Fibroblast of pulmonary artery (primary cell): ENCODE results near the gene MIEF2.
A peak's percentile ranks its signal among the peaks of the same experiment; 100 is the strongest.

Source experiments
- DNase-seq: peaks from one replicate; pipeline ENCODE4 v3.0.0-alpha.2; 2010; ENCODE audit warnings: low read depth
- H3K4me3 ChIP-seq: replicated peaks from 2 replicates; pipeline ENCODE4 v1.5.1; 2011; ENCODE audit warnings: low read depth, mild to moderate bottlenecking, control low read depth, low read length, moderate library complexity
- TF ChIP-seq, protein P1 (sequence below): IDR thresholded peaks from 2 replicates; pipeline ENCODE4 v1.5.1; 2011; ENCODE audit warnings: mild to moderate bottlenecking, control low read depth, low read length, inconsistent platforms; ENCODE audit errors: missing control alignments

MIEF2 gene

DNA sequence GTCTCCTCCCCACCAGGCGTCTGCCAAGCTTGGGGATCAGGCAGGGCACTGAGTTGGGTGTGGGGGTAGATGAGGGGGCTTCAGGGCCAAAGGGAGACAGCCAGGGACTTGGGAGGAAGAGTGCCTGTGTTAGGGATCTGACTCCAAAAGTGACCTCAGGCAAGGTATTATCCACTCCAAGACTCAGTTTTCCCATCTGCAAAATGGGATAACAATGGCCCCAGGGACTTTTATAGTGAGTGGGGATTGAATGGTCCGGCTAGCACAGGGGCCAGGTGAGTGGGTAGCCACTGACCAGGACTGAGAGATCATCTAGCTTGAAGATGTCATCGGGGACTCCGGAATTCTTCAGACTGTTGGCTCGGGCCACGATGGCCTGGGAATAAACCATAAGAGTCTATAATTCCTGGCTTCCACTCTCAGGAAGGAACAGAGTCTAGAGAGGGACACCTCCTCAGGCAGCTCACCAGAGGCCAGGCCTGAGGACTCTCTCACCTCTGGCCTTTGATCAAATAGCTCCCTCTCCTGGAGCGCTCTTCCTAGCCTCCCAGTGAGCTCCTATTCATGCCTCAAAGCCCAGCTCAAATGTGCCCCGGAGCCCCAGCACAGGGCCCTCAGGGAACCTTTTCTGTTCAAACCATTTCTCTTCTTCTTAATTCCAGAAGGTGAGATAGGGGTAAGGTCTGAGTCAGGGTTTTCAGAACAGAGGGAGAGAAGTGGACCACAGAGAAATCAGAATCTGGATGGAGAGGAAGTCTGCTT lies 5.4 kb upstream of the MIEF2 start:
- no peak overlapping the region for H3K4me3 ChIP-seq
- no peak for DNase-seq
- TF ChIP-seq, protein P1, sequence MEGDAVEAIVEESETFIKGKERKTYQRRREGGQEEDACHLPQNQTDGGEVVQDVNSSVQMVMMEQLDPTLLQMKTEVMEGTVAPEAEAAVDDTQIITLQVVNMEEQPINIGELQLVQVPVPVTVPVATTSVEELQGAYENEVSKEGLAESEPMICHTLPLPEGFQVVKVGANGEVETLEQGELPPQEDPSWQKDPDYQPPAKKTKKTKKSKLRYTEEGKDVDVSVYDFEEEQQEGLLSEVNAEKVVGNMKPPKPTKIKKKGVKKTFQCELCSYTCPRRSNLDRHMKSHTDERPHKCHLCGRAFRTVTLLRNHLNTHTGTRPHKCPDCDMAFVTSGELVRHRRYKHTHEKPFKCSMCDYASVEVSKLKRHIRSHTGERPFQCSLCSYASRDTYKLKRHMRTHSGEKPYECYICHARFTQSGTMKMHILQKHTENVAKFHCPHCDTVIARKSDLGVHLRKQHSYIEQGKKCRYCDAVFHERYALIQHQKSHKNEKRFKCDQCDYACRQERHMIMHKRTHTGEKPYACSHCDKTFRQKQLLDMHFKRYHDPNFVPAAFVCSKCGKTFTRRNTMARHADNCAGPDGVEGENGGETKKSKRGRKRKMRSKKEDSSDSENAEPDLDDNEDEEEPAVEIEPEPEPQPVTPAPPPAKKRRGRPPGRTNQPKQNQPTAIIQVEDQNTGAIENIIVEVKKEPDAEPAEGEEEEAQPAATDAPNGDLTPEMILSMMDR = no peak

DNA sequence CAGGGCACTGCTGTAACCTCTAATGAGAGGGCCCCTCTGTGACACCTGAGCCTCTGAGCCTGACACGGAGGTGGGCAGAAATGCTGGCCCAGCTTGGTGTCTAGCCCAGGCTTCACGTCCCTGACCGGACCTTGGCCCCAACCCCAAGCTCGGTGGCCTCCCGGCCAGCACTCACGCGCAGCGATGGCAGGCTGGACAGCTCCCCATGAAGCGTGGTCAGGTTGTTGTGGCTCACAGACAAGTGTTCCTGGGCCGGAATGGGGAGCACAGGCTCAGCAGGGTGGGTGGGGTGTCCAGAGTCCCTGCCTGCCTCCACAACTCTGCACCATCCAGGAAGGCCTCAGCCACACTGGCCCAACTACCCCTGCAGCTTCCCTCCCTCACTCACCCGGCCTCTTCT lies 4.1 kb upstream of the MIEF2 start:
- no peak for DNase-seq
- no peak overlapping the region for H3K4me3 ChIP-seq
- TF ChIP-seq, protein P1 = no peak

DNA sequence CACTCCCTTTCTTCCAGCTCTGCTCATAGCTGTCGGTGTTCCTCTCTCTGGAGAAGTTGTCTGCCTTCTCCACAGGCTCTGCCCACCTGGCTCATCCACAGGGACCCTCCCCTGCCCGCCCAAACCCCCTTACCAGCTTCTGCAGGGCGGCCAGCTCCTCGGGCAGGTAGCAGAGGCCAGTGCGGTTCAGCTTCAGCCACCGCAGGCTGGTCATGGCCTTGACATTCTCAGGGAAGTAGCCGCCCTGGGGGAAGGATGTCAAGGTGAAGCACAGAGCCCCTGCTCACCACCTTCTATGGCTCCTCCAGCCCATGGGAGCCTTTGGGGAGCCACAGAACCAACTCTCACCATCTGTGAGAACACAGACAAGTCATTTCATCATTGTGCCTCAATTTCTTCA lies 3.7 kb upstream of the MIEF2 start:
- TF ChIP-seq, protein P1 = no peak
- no peak for DNase-seq
- peak overlapping the region; percentile 84 for H3K4me3 ChIP-seq

DNA sequence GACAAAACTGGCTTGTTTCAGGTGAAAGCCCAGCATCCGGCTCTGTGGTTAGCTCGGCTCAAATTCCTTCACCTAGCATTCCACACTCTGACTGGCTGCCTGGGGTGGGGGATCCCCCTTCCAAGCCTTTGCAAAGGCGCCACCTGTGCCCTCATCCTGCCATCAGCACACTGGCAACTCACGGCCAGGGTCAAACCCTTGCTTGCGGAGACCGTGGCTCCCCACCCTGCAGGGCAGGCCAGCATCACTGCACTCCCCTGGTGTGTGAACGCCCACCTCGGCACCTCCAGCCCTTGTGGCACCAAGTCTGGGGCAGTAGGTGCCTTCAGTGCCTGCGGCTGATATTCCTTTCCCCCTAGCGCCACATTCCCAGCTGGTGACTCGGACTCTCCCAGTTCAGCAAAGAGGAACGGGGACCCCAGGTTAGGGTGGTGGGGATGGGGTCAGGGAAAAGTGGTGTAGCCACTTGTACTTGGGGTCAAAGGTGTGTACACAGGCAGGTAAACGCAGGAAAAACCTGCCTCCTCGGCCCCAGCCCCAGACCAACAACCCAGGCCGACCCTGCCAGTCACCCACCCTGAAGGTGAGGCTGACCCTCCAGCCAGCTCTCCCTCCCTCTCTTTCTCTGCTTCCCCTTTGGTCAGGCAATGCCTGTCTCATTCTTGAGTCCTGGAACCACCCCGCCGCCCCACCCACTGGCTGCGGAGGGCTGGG lies 3.0 kb upstream of the MIEF2 start:
- no peak for DNase-seq
- peak overlapping the region; percentile 84 for H3K4me3 ChIP-seq
- TF ChIP-seq, protein P1 = no peak

DNA sequence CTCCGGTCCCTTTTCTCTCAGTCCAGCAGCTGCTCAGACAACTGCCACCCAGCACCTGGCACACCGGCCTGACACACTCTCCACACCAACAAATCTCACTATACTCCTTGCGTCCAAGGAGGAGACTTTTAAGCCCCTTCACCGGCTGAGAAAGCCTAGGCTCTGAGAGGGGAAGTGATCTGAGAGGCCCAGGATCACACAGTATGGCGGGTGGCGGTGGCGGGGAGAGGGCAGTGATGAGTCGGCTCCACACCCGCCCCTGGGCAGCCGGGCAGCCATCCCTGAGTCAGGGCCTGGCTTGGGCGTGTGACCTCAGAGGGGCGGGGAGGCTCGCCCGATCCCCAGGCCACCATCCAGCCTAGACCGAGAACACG lies 2.5 kb upstream of the MIEF2 start:
- H3K4me3 ChIP-seq = peak overlapping the region; percentile 84
- TF ChIP-seq, protein P1 = no peak
- DNase-seq = peak; percentile 48

DNA sequence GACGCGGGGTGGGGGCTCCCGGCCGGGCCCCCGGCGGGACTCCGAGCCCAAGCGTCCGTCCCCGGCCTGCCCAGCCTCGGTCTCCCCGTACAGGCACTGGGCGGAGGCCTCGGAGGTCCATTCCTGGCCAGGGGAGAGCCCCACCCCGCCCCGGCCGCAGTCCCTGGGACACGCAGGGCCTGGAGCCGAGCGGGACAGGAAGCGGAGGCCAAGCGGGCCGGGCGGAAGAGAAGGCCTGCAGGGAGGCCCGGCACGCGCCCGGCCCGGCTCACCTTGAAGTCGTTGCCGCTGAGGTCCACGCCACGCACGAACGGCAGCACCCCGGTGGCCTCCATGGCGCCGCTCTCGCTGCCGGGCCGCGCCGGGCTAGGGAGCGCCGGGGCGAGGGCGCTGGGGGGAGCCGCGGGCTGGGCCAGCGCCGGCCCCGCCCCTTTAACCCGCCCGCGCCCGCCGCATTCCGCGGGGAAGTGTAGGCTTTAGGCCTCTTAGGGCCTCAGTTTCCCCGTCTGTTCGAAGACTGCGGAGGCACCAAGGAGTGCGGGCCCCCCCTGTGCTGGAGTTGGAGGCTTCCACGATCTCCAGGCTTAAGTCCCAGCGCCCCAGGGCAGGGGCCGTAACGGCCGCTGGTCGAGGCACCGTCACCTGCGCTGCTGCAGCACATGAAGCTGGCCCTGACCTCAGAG lies 2.0 kb upstream of the MIEF2 start, which contains the start of gene FLII:
Gene FLII (minus strand): TSS at position 383 of the 683 bp plus-strand sequence. CDS start 48 bp downstream, at position 335.
- TF ChIP-seq, protein P1 = no peak
- DNase-seq = peak; percentile 17
- peak within 1 kb of the TSS; percentile 84 for H3K4me3 ChIP-seq
